B cell (primary cell): Measurements from ENCODE around the gene PANK1. TPM values are rescaled to one million over a fixed set of nuclear protein-coding genes. Genes with fewer than 3 reads are reported as not detected.
A peak's percentile ranks its signal among the peaks of the same experiment; 100 is the strongest.

ENCODE experiments used
- ATAC-seq: fragments of 200-7000 bp; cut with Tn5 transposase; one replicate; pipeline ENCODE4 v1.10.0; 2021; ENCODE audit warnings: low read depth, mild to moderate bottlenecking, moderate number of reproducible peaks, moderate library complexity
- CTCF ChIA-PET: fragments of 350-600 bp; sonication (Branson Sonifier 250); formaldehyde crosslinking; loops from one replicate; lab custom pipeline; 2021; ENCODE audit warnings: antibody characterized with exemption, inconsistent platforms; lab: Charles Lee
- POLR2A ChIA-PET: fragments of 350-600 bp; sonication (Branson Sonifier 250); formaldehyde crosslinking; loops from one replicate; lab custom pipeline; 2021; ENCODE audit warnings: antibody characterized with exemption; lab: Charles Lee
- DNase-seq: peaks from one replicate; pipeline ENCODE4 v3.0.0; 2013
- H2AFZ ChIP-seq: 2 replicates; pipeline ENCODE4 v1.6.1; 2012; ENCODE audit warnings: mild to moderate bottlenecking, low read depth, low read length; ENCODE audit not compliant: insufficient read depth, poor library complexity, severe bottlenecking
- H3K27ac ChIP-seq, 2 donors: 1 replicate in 1 of 2; 2 replicates in 1 of 2; pipeline ENCODE4 v1.5.1; 2012 to 2013; ENCODE audit warnings: low read length in 2 of 2, mild to moderate bottlenecking in 2 of 2, moderate library complexity in 1 of 2
- H3K27me3 ChIP-seq, 4 experiments: fragments of 200-600 bp in 1 of 4; sonication (generic) in 1 of 4; replicated peaks in 1 of 4; 1 replicate in 2 of 4; 2 replicates in 2 of 4; pipeline versions ENCODE4 v1.6.1 to v1.7.0; 2013 to 2016; ENCODE audit warnings: low read length in 3 of 4, mild to moderate bottlenecking in 2 of 4, mixed read lengths in 1 of 4, moderate library complexity in 1 of 4; ENCODE audit not compliant: insufficient read depth in 4 of 4, control insufficient read depth in 3 of 4; ENCODE audit errors: control extremely low read depth in 1 of 4
- H3K36me3 ChIP-seq, 2 experiments: replicated peaks in 1 of 2; 1 replicate in 1 of 2; 2 replicates in 1 of 2; pipeline versions ENCODE4 v1.6.1 to v1.7.1; 2013; ENCODE audit warnings: low read length in 1 of 2; ENCODE audit not compliant: insufficient read depth in 2 of 2, control insufficient read depth in 1 of 2; ENCODE audit errors: control extremely low read depth in 1 of 2, extremely low read depth in 1 of 2
- H3K4me1 ChIP-seq, 2 donors: fragments of 200-600 bp in 1 of 2; sonication (generic) in 1 of 2; 1 replicate in 1 of 2; 2 replicates in 1 of 2; pipeline versions ENCODE4 v1.5.1 to v1.6.1; 2013 to 2017; ENCODE audit warnings: low read length in 2 of 2; ENCODE audit not compliant: control insufficient read depth in 2 of 2, insufficient read depth in 2 of 2
- H3K4me2 ChIP-seq: replicated peaks from 2 replicates; pipeline ENCODE3; 2012; ENCODE audit warnings: mild to moderate bottlenecking, low read depth, low read length; ENCODE audit not compliant: poor library complexity, severe bottlenecking
- H3K4me3 ChIP-seq, 5 experiments: fragments of 200-600 bp in 1 of 5; sonication (generic) in 1 of 5; 1 replicate in 3 of 5; 2 replicates in 2 of 5; pipeline versions ENCODE4 v1.5.1 to v1.7.0; 2011 to 2016; ENCODE audit warnings: low read length in 4 of 5, mild to moderate bottlenecking in 4 of 5, low read depth in 2 of 5, control low read depth in 1 of 5, moderate library complexity in 1 of 5; ENCODE audit not compliant: insufficient read depth in 1 of 5; ENCODE audit errors: control extremely low read depth in 1 of 5, extremely low read depth in 1 of 5
- H3K79me2 ChIP-seq: fragments of 200-600 bp; sonication (generic); one replicate; pipeline ENCODE4 v1.6.0; 2016; ENCODE audit warnings: low read length; ENCODE audit not compliant: control insufficient read depth, insufficient read depth
- H3K9ac ChIP-seq: fragments of 200-600 bp; sonication (generic); 2 replicates; pipeline ENCODE4 v1.6.1; 2017; ENCODE audit warnings: mild to moderate bottlenecking, low read length, moderate library complexity
- H3K9me3 ChIP-seq, 3 donors: one replicate each; pipeline versions ENCODE4 v1.6.1 to v1.7.1; 2013; ENCODE audit warnings: low read length in 2 of 3; ENCODE audit not compliant: control insufficient read depth in 2 of 3, insufficient read depth in 1 of 3; ENCODE audit errors: control extremely low read depth in 1 of 3
- H4K20me1 ChIP-seq: 2 replicates; pipeline ENCODE4 v1.6.0; 2012; ENCODE audit warnings: mild to moderate bottlenecking, low read length; ENCODE audit not compliant: insufficient read depth, control insufficient read depth, poor library complexity, severe bottlenecking
- H3K27ac Mint-ChIP-seq: one replicate; pipeline ENCODE4 v1.8.0; 2021; ENCODE audit warnings: mixed read lengths
- H3K27me3 Mint-ChIP-seq: one replicate; pipeline ENCODE4 v1.8.0; 2021; ENCODE audit warnings: mixed read lengths
- H3K4me1 Mint-ChIP-seq: one replicate; pipeline ENCODE4 v1.8.0; 2021; ENCODE audit warnings: mixed read lengths
- H3K4me3 Mint-ChIP-seq: one replicate; pipeline ENCODE4 v1.8.0; 2021; ENCODE audit warnings: mixed read lengths
- H3K9me3 Mint-ChIP-seq: one replicate; pipeline ENCODE4 v1.8.0; 2022; ENCODE audit warnings: mixed read lengths; ENCODE audit not compliant: insufficient read depth
- CTCF ChIP-seq: fragments of 200-600 bp; IDR thresholded peaks from one replicate; pipeline ENCODE4 v1.8.0; 2022; ENCODE audit warnings: antibody characterized with exemption, mild to moderate bottlenecking
- EZH2 ChIP-seq: IDR thresholded peaks from 2 replicates; pipeline ENCODE4 v1.6.1; 2012; ENCODE audit warnings: borderline replicate concordance, low read depth, mild to moderate bottlenecking, moderate library complexity, low read length; ENCODE audit not compliant: insufficient read depth, poor library complexity, severe bottlenecking
- WGBS: methylation state at CpG from one replicate; pipeline ENCODE4 v1.1.5; 2013; ENCODE audit warnings: missing lambda C conversion rate; ENCODE audit not compliant: insufficient coverage; 5-methylcytosine and 5-hydroxymethylcytosine counted together
- intact Hi-C: fragments of 100-400 bp; cut with micrococcal nuclease; formaldehyde crosslinking; loops from one replicate; pipeline ENCODE4 v1.10.0; 2022
- polyA plus RNA-seq: library from polyadenylated mRNA; depleted of rRNA; stranded (reverse); fragments of >200 nt; gene quantifications from 2 replicates; pipeline ENCODE4 v1.2.3, GENCODE V29; 2012
- total RNA-seq, 2 donors: library from RNA; stranded (reverse); fragments of 120-200 nt in 1 of 2; gene quantifications; 1 replicate in 1 of 2; 2 replicates in 1 of 2; pipeline versions ENCODE4 v1.2.3 to v1.2.4, GENCODE V29; 2013 to 2022

Gene PANK1
- total and polyA plus RNA-seq, 2 donors (not counting 1 experiment from before 2014, with no cell fraction given): 0.31 to 2.9 TPM

GRCh38 chr10:89535171-89536012 lies 109.7 kb downstream of the PANK1 start, which contains the start of gene SLC16A12:
Gene SLC16A12 (minus strand): TSS chr10:89535594. CDS start chr10:89462578, 73,016 bp downstream.
- H3K27ac Mint-ChIP-seq: no peak within 1 kb of the TSS
- no peaks in the 10 kb centered on the region for H3K9me3 ChIP-seq
- H3K36me3 ChIP-seq: no peaks in the 10 kb centered on the region
- no peaks in the 10 kb centered on the region for H3K79me2 ChIP-seq
- H4K20me1 ChIP-seq: no peaks in the 10 kb centered on the region
- H3K4me3 Mint-ChIP-seq: peak within 1 kb of the TSS; percentile 37
- H3K27ac ChIP-seq: no peak within 1 kb of the TSS
- H2AFZ ChIP-seq: no peak within 1 kb of the TSS
- TF ChIP-seq CTCF (no peak), EZH2 (no peak)
- peaks cover 5 to 14% of the 10 kb centered on the region in 2 donors for H3K4me1 ChIP-seq
- peaks cover 16% of the 10 kb centered on the region for H3K4me1 Mint-ChIP-seq
- H3K27me3 ChIP-seq: peaks cover 0 to 36% (median 26%) of the 10 kb centered on the region in 4 experiments
- CTCF ChIA-PET: no interaction called here
- POLR2A ChIA-PET: no interaction called here
- DNase-seq (no peak), ATAC-seq (no peak)
- no peak within 1 kb of the TSS for H3K4me3 ChIP-seq
- no peak within 1 kb of the TSS for H3K9ac ChIP-seq
- intact Hi-C loops: no loop called here
- H3K9me3 Mint-ChIP-seq: no peaks in the 10 kb centered on the region
- H3K4me2 ChIP-seq: peak within 1 kb of the TSS; percentile 35
- peaks cover 60% of the 10 kb centered on the region for H3K27me3 Mint-ChIP-seq
- WGBS: 5% methylated on average over 67 of the region's 87 CpGs

- H3K9me3 ChIP-seq: no peaks in the 10 kb centered on the region
- ATAC-seq (no peak), DNase-seq (no peak)
- H3K4me1 Mint-ChIP-seq: peaks cover 16% of the 10 kb centered on the region
- intact Hi-C loops: no loop called here
- no peaks in the 10 kb centered on the region for H3K9me3 Mint-ChIP-seq
- H3K36me3 ChIP-seq: no peaks in the 10 kb centered on the region
- peaks cover 61% of the 10 kb centered on the region for H3K27me3 Mint-ChIP-seq
- TF ChIP-seq EZH2: no peak
- TF ChIP-seq CTCF: no peak
- no peak overlapping the region for H3K27ac ChIP-seq
- ChIA-PET POLR2A (no interaction called here), CTCF (interaction anchor here (0.8 kb wide), 1 partner anchor 16 kb away, joined by 3 read pairs; no protein-coding TSS in a partner anchor)
- peak overlapping the region; percentile 35 for H3K4me2 ChIP-seq
- H3K4me1 ChIP-seq: peaks cover 5 to 14% of the 10 kb centered on the region in 2 donors
- 70% methylated on average over 4 of the region's 8 CpGs for WGBS
- H3K4me3 ChIP-seq: no peak overlapping the region
- H3K27ac Mint-ChIP-seq: no peak overlapping the region
- no peak overlapping the region for H3K9ac ChIP-seq
- no peak overlapping the region for H2AFZ ChIP-seq
- H3K4me3 Mint-ChIP-seq: peak overlapping the region; percentile 37
- no peaks in the 10 kb centered on the region for H3K79me2 ChIP-seq
- H4K20me1 ChIP-seq: no peaks in the 10 kb centered on the region
- peaks cover 0 to 36% (median 26%) of the 10 kb centered on the region in 4 experiments for H3K27me3 ChIP-seq
Observed at GRCh38 chr10:89534826-89535166, 110.2 kb downstream of the PANK1 start.
